Osteoblast (primary cell): ENCODE measurements around the gene PRCP. TPM values are rescaled to one million over a fixed set of nuclear protein-coding genes. Genes with fewer than 3 reads are reported as not detected.

Experiments
- DNase-seq: peaks from one replicate; pipeline ENCODE4 v3.0.0; 2011; ENCODE audit warnings: low spot score, mixed read lengths; ENCODE audit not compliant: insufficient read length; ENCODE audit errors: missing footprints
- H2AFZ ChIP-seq: 2 replicates; pipeline ENCODE4 v1.6.0; 2011; ENCODE audit warnings: mild to moderate bottlenecking, low read length
- H3K27ac ChIP-seq: 2 replicates; pipeline ENCODE4 v1.5.1; 2011; ENCODE audit warnings: mild to moderate bottlenecking, low read depth, low read length, moderate library complexity
- H3K27me3 ChIP-seq: 2 replicates; pipeline ENCODE4 v1.6.0; 2012; ENCODE audit warnings: mild to moderate bottlenecking, control low read depth, inconsistent platforms, low read length, moderate library complexity; ENCODE audit not compliant: insufficient read depth
- H3K36me3 ChIP-seq: 2 replicates; pipeline ENCODE4 v1.5.1; 2011; ENCODE audit warnings: mild to moderate bottlenecking, low read length, control low read depth, moderate library complexity; ENCODE audit not compliant: insufficient read depth
- H3K4me1 ChIP-seq: 2 replicates; pipeline ENCODE4 v1.5.1; 2011; ENCODE audit warnings: mild to moderate bottlenecking, low read length, control low read depth, moderate library complexity; ENCODE audit not compliant: insufficient read depth
- H3K4me2 ChIP-seq: 2 replicates; pipeline ENCODE4 v1.6.0; 2011; ENCODE audit warnings: mild to moderate bottlenecking, low read length; ENCODE audit not compliant: insufficient read depth
- H3K4me3 ChIP-seq: fragments of 200-600 bp; sonication (generic); 3 replicates; pipeline ENCODE4 v1.5.1; 2012; ENCODE audit warnings: mild to moderate bottlenecking, low read length, inconsistent platforms; ENCODE audit not compliant: insufficient read depth
- H3K79me2 ChIP-seq: 2 replicates; pipeline ENCODE4 v1.6.0; 2012; ENCODE audit warnings: mild to moderate bottlenecking, low read length, control low read depth, inconsistent platforms; ENCODE audit not compliant: insufficient read depth
- H3K9me3 ChIP-seq: 2 replicates; pipeline ENCODE4 v1.5.1; 2011; ENCODE audit warnings: low read depth, low read length, control low read depth
- H4K20me1 ChIP-seq: 2 replicates; pipeline ENCODE4 v1.6.0; 2012; ENCODE audit warnings: mild to moderate bottlenecking, low read length, control low read depth; ENCODE audit not compliant: insufficient read depth
- total RNA-seq: library from RNA; depleted of rRNA; stranded (reverse); fragments of >200 nt; gene quantifications from 2 replicates; pipeline ENCODE4 v1.2.3, GENCODE V29; 2012
- TF ChIP-seq, protein P1 (sequence below): IDR thresholded peaks from 2 replicates; pipeline ENCODE4 v1.5.1; 2011; ENCODE audit warnings: mild to moderate bottlenecking, low read depth, low read length, moderate library complexity; ENCODE audit errors: extremely low read depth

Gene PRCP
- total RNA-seq, 1 donor = 52.5 TPM

- no peaks in the 10 kb centered on the region for H3K9me3 ChIP-seq
Measured at GRCh38 chr11:82906236-82906635, 6.0 kb upstream of the PRCP start.

GRCh38 chr11:82903843-82904586 is 3.8 kb upstream of the PRCP start:
- DNase-seq = no peak
- no peak overlapping the region for H3K27ac ChIP-seq
- TF ChIP-seq, protein P1, sequence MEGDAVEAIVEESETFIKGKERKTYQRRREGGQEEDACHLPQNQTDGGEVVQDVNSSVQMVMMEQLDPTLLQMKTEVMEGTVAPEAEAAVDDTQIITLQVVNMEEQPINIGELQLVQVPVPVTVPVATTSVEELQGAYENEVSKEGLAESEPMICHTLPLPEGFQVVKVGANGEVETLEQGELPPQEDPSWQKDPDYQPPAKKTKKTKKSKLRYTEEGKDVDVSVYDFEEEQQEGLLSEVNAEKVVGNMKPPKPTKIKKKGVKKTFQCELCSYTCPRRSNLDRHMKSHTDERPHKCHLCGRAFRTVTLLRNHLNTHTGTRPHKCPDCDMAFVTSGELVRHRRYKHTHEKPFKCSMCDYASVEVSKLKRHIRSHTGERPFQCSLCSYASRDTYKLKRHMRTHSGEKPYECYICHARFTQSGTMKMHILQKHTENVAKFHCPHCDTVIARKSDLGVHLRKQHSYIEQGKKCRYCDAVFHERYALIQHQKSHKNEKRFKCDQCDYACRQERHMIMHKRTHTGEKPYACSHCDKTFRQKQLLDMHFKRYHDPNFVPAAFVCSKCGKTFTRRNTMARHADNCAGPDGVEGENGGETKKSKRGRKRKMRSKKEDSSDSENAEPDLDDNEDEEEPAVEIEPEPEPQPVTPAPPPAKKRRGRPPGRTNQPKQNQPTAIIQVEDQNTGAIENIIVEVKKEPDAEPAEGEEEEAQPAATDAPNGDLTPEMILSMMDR = no peak
- no peaks in the 10 kb centered on the region for H3K9me3 ChIP-seq
- H3K36me3 ChIP-seq = no peaks in the 10 kb centered on the region
- peaks cover 36% of the 10 kb centered on the region for H3K79me2 ChIP-seq
- no peak overlapping the region for H3K4me3 ChIP-seq
- peaks cover 40% of the 10 kb centered on the region for H3K4me1 ChIP-seq
- no peaks in the 10 kb centered on the region for H4K20me1 ChIP-seq
- H3K27me3 ChIP-seq = no peaks in the 10 kb centered on the region
- H3K4me2 ChIP-seq = no peak overlapping the region
- H2AFZ ChIP-seq = peak overlapping the region; percentile 17

More at GRCh38 chr11:82906236-82906635, 6.0 kb upstream of the PRCP start:
- H3K27ac ChIP-seq = peak overlapping the region; percentile 11
- peak overlapping the region; percentile 54 for H3K4me3 ChIP-seq
- no peaks in the 10 kb centered on the region for H3K27me3 ChIP-seq
- peak overlapping the region; percentile 80 for H3K4me2 ChIP-seq
- TF ChIP-seq, protein P1 = peak; percentile 54
- no peaks in the 10 kb centered on the region for H4K20me1 ChIP-seq
- H3K79me2 ChIP-seq = peaks cover 26% of the 10 kb centered on the region
- H3K36me3 ChIP-seq = no peaks in the 10 kb centered on the region
- DNase-seq = peak; percentile 73
- peak overlapping the region; percentile 61 for H2AFZ ChIP-seq
- peaks cover 24% of the 10 kb centered on the region for H3K4me1 ChIP-seq

DNA sequence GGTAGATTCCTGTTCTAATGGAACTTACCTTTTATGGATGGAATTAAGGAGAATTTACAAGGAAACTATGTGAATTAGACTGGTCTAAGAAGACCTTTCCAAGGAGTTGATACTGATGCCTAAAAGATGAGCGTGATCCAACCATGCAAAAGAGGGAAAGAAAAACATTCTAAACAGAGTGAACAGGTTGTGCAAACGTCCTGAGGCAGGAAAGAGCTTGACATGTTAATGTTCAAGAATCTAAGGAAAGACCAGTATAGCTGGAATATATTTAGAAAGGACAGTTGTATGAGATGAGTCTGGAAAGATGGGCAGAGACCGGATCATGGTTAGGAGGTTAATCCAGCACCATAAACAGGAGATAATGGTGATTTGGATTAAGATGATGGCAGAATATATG is 2.6 kb upstream of the PRCP start:
- Histone ChIP-seq H3K9me3 (no peaks in the 10 kb centered on the region), H3K4me1 (peaks cover 36% of the 10 kb centered on the region), H3K27ac (no peak overlapping the region), H3K36me3 (no peaks in the 10 kb centered on the region), H3K27me3 (no peaks in the 10 kb centered on the region), H3K4me3 (no peak overlapping the region), H3K79me2 (peaks cover 36% of the 10 kb centered on the region), H2AFZ (no peak overlapping the region), H3K4me2 (no peak overlapping the region), H4K20me1 (no peaks in the 10 kb centered on the region)
- DNase-seq = no peak
- TF ChIP-seq, protein P1 = no peak

- no peaks in the 10 kb centered on the region for H4K20me1 ChIP-seq
- H3K4me2 ChIP-seq = peak overlapping the region; percentile 98
- peaks cover 33% of the 10 kb centered on the region for H3K4me1 ChIP-seq
- peak overlapping the region; percentile 22 for H3K27ac ChIP-seq
- H2AFZ ChIP-seq = peak overlapping the region; percentile 100
- H3K4me3 ChIP-seq = peak overlapping the region; percentile 92
- H3K9me3 ChIP-seq = no peaks in the 10 kb centered on the region
- H3K36me3 ChIP-seq = no peaks in the 10 kb centered on the region
- peaks cover 33% of the 10 kb centered on the region for H3K79me2 ChIP-seq
- TF ChIP-seq, protein P1 = no peak
- H3K27me3 ChIP-seq = no peaks in the 10 kb centered on the region
- no peak for DNase-seq
Measured at GRCh38 chr11:82901922-82902485, 1.8 kb upstream of the PRCP start.
